ENCODE data around the gene MGST3. TPM values are rescaled to one million over a fixed set of nuclear protein-coding genes. Genes with fewer than 3 reads are reported as not detected.

Gene MGST3
- total and polyA plus RNA-seq, 10 donors, result 47.8 to 109 (median 78.1) TPM

GRCh38 chr1:165703648-165704047, 72.6 kb downstream of the MGST3 start:
- intact Hi-C loops (cut with DNase I; ENCODE audit: low total_unique reads), result no loop called here
- TF ChIP-seq CTCF (IDR thresholded peaks at IDR 0.05 in 8 of 11, conservative IDR thresholded peaks at IDR 0.05 in 3 of 11) (no peak), POLR2A (IDR thresholded peaks at IDR 0.05) (no peak), POLR2AphosphoS5 (IDR thresholded peaks at IDR 0.05) (no peak)

More at GRCh38 chr1:165703648-165704047, 72.6 kb downstream of the MGST3 start:
- H3K36me3 ChIP-seq, result no peaks in the 10 kb centered on the region
- no peak overlapping the region for H3K27ac ChIP-seq
- H3K4me3 ChIP-seq, result no peak overlapping the region
- H3K9me3 ChIP-seq, result no peaks in the 10 kb centered on the region
- WGBS, 5 donors, result 76 to 92% (median 86%) methylated on average over 2 of the region's 2 CpGs
- H3K4me1 ChIP-seq, result peaks cover 0 to 11% (median 7%) of the 10 kb centered on the region in 6 donors
- peaks cover 0 to 9% (median 0%) of the 10 kb centered on the region in 7 donors for H3K27me3 ChIP-seq (replicated peaks in 1 of 7)
- no peak for DNase-seq

Other genes starting within 250 kb of the MGST3 start
- under 1 TPM in 4 of 7 donors, not detected in 3; 0.34 to 0.98 (median 0.54) TPM for gene RXRG, start 186.1 kb upstream of the MGST3 start, total RNA-seq
- under 1 TPM in 2 of 3 donors, not detected in 1; 0.12 to 0.42 TPM for gene RXRG, start 186.1 kb upstream of the MGST3 start, polyA plus RNA-seq
- gene LRRC52, start 87.2 kb upstream of the MGST3 start, total RNA-seq, result not detected
- gene LRRC52, start 87.2 kb upstream of the MGST3 start, polyA plus RNA-seq, result not detected
- gene ALDH9A1, start 67.3 kb downstream of the MGST3 start, total RNA-seq, result 100 to 1,000 TPM in 1 of 7 donors, 10 to 100 TPM in 6; 51.3 to 103 (median 69.3) TPM
- 10 to 100 TPM; 33.0 to 38.9 (median 37.5) TPM for gene ALDH9A1, start 67.3 kb downstream of the MGST3 start, polyA plus RNA-seq
- 10 to 100 TPM; 47.5 to 57.9 (median 53.5) TPM for gene TMCO1, start 137.6 kb downstream of the MGST3 start, total RNA-seq
- gene TMCO1, start 137.6 kb downstream of the MGST3 start, polyA plus RNA-seq, result 10 to 100 TPM; 23.3 to 45.9 (median 41.5) TPM
- gene UCK2, start 196.4 kb downstream of the MGST3 start, total RNA-seq, result 10 to 100 TPM; 15.3 to 18.3 (median 16.5) TPM
- gene UCK2, start 196.4 kb downstream of the MGST3 start, polyA plus RNA-seq, result 10 to 100 TPM in 2 of 3 donors, 1 to 10 TPM in 1; 9.8 to 10.5 (median 10.4) TPM

Data from spleen (tissue), 11 donors.